NB4 (cell line): ENCODE data around the gene SLC8A2.

ENCODE experiments used
- DNase-seq: peaks from one replicate; pipeline ENCODE4 v3.0.0; 2010; ENCODE audit warnings: low read depth
- H3K4me3 ChIP-seq: one replicate; pipeline ENCODE4 v1.5.1; 2011; ENCODE audit warnings: mild to moderate bottlenecking, low read depth, low read length, moderate library complexity
- MYC ChIP-seq: IDR thresholded peaks from 2 replicates; pipeline ENCODE4 v1.6.1; 2011; ENCODE audit warnings: low read depth, low read length
- POLR2A ChIP-seq: IDR thresholded peaks from 2 replicates; pipeline ENCODE4 v1.6.1; 2011; ENCODE audit warnings: mild to moderate bottlenecking; ENCODE audit not compliant: insufficient read length; ENCODE audit errors: extremely low read depth
- TF ChIP-seq, protein P1 (sequence below): IDR thresholded peaks from 2 replicates; pipeline ENCODE4 v1.6.1; 2011; ENCODE audit warnings: low read depth, low read length
- TF ChIP-seq, protein P2 (sequence below): IDR thresholded peaks from one replicate; pipeline ENCODE4 v1.5.1; 2012; ENCODE audit warnings: low read depth, low read length

SLC8A2 gene

DNA sequence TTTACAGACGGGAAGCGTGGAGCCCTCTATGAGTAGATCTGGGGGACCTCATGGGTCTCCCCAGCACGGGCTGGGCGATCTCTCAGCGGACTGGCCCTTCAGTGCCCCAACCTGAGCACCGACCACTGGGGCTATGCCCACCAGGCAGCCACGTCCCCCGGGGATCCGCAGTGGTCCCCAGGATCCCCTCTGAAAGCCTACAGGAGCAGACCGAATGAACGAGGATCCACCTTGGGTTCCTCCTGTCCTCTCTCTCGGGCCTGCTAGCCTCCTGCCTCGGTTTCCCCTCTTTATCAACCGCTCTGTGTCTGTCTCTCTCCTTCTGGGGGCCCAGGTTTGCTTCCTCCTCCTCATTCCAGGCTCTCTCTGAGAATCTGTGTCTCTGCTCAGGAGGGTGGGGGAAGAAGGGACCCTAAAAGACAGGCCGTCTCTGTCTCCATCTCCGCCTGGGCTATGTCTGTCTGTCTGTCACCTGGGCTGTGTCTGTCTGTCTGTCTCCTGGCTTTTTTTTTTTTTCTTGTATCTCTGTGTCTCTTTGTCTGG is 50.4 kb downstream of the SLC8A2 start:
- TF ChIP-seq MYC = no peak
- TF ChIP-seq, protein P1, sequence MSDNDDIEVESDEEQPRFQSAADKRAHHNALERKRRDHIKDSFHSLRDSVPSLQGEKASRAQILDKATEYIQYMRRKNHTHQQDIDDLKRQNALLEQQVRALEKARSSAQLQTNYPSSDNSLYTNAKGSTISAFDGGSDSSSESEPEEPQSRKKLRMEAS = no peak
- TF ChIP-seq, protein P2, sequence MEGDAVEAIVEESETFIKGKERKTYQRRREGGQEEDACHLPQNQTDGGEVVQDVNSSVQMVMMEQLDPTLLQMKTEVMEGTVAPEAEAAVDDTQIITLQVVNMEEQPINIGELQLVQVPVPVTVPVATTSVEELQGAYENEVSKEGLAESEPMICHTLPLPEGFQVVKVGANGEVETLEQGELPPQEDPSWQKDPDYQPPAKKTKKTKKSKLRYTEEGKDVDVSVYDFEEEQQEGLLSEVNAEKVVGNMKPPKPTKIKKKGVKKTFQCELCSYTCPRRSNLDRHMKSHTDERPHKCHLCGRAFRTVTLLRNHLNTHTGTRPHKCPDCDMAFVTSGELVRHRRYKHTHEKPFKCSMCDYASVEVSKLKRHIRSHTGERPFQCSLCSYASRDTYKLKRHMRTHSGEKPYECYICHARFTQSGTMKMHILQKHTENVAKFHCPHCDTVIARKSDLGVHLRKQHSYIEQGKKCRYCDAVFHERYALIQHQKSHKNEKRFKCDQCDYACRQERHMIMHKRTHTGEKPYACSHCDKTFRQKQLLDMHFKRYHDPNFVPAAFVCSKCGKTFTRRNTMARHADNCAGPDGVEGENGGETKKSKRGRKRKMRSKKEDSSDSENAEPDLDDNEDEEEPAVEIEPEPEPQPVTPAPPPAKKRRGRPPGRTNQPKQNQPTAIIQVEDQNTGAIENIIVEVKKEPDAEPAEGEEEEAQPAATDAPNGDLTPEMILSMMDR = no peak
- no peak for TF ChIP-seq POLR2A
- H3K4me3 ChIP-seq = no peak overlapping the region
- DNase-seq = no peak

DNA sequence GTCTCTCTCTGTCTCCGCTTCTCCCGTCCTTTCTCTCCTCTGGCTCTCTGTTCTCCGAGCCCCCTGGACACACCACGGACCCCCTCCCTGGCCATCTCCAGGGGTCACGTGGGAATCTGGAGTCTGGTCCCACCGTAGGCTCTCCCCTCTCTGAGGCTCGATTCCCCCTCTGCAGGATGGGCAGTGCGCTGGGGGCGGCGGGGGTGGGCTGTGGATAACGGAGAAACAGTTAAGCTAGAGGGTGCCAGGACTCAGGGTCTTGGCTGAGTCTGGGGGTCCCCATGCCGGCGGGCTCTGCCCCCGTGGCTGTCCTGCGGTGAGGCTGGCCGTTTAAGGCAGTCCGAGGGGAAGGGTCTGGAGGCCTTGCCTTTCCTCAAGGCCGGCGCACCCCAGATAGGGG is 51.9 kb downstream of the SLC8A2 start:
- H3K4me3 ChIP-seq = no peak overlapping the region
- no peak for DNase-seq
- TF ChIP-seq, protein P1 = no peak
- TF ChIP-seq, protein P2 = no peak

DNA sequence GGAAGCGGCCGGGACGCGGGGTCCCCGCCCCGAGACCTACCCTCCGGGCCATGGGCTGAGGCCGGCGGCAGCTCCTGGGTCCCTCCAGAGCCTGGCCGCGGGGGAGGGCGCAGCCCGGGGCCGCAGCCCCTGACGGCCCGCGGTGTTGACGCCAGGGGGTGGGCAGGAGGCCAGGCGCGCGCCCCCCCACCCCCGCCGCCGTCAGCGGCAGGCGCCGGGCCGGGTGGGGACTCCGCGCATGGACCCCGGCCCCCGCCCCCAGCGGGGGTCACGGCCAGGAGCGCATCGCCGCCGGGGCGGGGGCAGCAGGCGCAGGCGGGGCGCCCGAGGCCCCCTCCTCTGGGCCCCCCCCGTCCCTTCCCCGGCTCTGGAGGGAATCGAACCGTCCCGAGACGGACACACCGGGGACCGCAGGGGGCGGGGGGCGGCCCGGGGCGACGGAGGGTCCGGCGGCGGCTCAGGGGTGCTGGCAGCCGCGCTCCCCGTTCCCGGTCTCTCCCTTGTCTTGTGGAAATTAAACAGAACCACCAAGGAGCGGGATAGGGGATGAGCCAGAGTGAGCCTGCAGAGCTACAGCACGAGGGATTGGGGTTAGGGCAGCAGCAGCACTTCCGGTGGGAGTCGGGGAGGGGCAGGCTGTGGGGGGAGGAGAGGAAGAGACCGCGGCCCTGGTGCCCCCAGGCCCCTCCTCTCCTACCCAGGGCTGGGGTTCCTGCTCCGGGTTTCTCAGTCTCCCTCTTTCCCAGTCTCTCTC is 52.5 kb downstream of the SLC8A2 start, which contains the start of gene MEIS3:
MEIS3 (minus strand) TSS at position 498 of the 754 bp plus-strand sequence; CDS start at position 52, 446 bp downstream.
- H3K4me3 ChIP-seq = no peak within 1 kb of the TSS
- no peak for TF ChIP-seq POLR2A
- TF ChIP-seq, protein P2 = no peak
- no peak for TF ChIP-seq MYC
- TF ChIP-seq, protein P1 = no peak
- DNase-seq = peak; percentile 66

DNA sequence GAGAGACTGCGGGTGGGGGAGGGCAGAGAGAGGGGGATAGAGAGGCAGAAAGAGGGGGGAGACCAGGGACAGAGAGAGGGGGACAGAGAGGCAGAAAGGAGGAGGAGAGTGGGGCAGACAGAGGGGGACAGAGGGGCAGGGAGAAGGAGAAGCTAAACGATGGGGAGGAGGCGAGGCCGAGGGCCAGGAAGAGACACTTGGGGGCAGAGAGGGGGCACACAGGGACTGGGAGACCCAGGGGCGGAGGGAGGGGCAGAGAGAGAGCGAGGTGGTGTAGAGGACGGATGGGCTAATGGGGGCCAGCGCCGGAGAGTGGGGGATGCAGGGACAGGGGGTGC is 53.0 kb downstream of the SLC8A2 start:
- TF ChIP-seq, protein P2 = no peak
- TF ChIP-seq POLR2A (no peak), MYC (no peak)
- TF ChIP-seq, protein P1 = no peak
- no peak for DNase-seq
- no peak overlapping the region for H3K4me3 ChIP-seq

DNA sequence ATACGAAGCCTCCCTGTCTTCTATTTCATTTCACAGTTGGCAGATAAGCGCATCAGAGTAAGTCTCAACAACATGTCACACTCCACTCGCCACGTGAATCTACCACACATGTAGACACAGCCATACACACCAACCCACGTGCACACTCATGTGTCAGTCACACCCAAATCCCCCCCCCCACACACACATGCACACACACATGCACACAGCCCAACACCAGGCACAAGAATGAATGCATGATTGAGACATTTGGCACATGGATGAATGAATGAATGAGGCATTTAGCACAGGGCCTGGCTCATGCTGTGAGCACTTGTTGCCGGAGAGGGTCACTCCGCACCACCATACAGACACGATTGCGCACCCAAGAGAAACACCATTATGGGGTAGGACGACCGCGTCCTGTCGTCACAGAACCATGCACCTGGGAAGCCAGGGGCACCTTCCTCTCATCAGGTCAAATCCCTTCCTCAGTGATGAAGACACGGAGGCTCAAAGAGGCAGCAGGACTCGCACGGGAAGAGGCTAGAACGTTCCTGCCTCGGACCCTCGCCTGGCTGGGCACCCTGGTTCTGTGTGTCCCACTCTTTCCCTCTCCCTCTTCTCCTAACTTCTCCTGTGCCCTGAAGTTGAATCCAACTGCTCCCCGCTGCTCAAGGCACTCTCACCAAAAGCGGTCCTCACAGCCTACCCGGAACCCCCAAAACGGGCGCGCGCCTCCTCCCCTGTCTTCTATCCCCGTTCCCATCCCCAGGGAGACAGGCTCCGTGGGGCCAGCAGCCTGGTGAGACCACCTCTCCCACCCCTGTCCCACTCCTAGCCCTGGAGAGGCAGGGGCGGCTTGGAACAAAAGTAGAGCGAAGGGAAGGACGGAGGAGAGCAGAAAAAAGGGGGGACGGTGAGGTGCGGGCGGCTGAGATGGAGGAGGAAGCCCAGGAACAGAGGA is 53.7 kb downstream of the SLC8A2 start:
- TF ChIP-seq, protein P1 = peak; percentile 73
- no peak for TF ChIP-seq MYC
- peak; percentile 60 for DNase-seq
- H3K4me3 ChIP-seq = no peak overlapping the region
